Activated naive CD4-positive, alpha-beta T cell treated with anti-CD3 and anti-CD28 coated beads, Interleukin-2, amount 50 U/mL, for 24 hours (primary cell): ENCODE results near the gene H2BK1.

ENCODE experiments used
- H3K27ac Mint-ChIP-seq: one replicate; pipeline ENCODE4 v1.8.0; 2021; ENCODE audit warnings: mild to moderate bottlenecking, mixed read lengths
- H3K27me3 Mint-ChIP-seq: one replicate; pipeline ENCODE4 v1.8.0; 2021; ENCODE audit warnings: mixed read lengths
- H3K36me3 Mint-ChIP-seq: one replicate; pipeline ENCODE4 v1.8.0; 2021; ENCODE audit warnings: mixed read lengths
- H3K4me1 Mint-ChIP-seq: one replicate; pipeline ENCODE4 v1.8.0; 2021; ENCODE audit warnings: mixed read lengths
- H3K4me3 Mint-ChIP-seq: one replicate; pipeline ENCODE4 v1.8.0; 2021; ENCODE audit warnings: mild to moderate bottlenecking, mixed read lengths
- H3K9me3 Mint-ChIP-seq: one replicate; pipeline ENCODE4 v1.8.0; 2021; ENCODE audit warnings: mixed read lengths

H2BK1 gene

GRCh38 chr7:151168003-151168786 lies 42.1 kb downstream of the H2BK1 start:
- peaks cover 18% of the 10 kb centered on the region for H3K4me1 Mint-ChIP-seq
- H3K27me3 Mint-ChIP-seq: peaks cover 33% of the 10 kb centered on the region

GRCh38 chr7:151167197-151167961 lies 42.9 kb downstream of the H2BK1 start, which contains the start of gene GBX1:
GBX1 (minus strand) TSS chr7:151167694; CDS start chr7:151167548, 146 bp downstream.
- H3K4me3 Mint-ChIP-seq: peak within 1 kb of the TSS; percentile 70
- peaks cover 12% of the 10 kb centered on the region for H3K4me1 Mint-ChIP-seq
- H3K27me3 Mint-ChIP-seq: peaks cover 27% of the 10 kb centered on the region
- no peaks in the 10 kb centered on the region for H3K9me3 Mint-ChIP-seq
- no peaks in the 10 kb centered on the region for H3K36me3 Mint-ChIP-seq
- H3K27ac Mint-ChIP-seq: no peak within 1 kb of the TSS

More at GRCh38 chr7:151168003-151168786, 42.1 kb downstream of the H2BK1 start:
- no peaks in the 10 kb centered on the region for H3K36me3 Mint-ChIP-seq
- H3K27ac Mint-ChIP-seq: no peak overlapping the region
- peak overlapping the region; percentile 70 for H3K4me3 Mint-ChIP-seq
- H3K9me3 Mint-ChIP-seq: no peaks in the 10 kb centered on the region

DNA sequence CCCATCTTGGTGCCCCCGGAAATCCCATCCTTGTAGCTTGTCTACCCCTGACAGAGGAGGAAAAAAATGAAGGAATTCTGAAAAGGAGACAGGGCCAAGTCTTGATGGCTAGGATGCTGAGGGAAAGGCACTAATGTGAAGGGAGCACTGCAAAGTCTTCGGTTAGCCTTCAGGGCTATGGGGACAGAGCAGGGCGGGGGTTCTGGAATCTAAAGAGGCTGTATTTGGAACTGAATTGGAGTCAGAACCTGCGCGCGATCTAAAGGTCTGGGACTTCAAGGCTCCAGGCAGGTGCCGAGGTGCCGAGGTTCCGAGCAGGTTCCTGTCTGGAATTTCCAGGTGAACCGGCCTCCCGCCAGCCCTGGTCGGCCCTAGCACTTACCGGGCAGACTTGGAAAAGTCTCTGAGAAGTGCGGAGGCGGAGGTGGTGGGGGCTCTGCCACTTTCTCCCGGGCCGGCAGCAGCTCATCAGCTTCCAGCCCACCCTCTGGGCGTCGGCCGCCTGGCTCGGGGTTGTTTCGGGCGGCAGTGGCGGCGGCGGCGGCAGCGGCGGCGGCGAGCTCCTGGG lies 43.6 kb downstream of the H2BK1 start:
- no peaks in the 10 kb centered on the region for H3K36me3 Mint-ChIP-seq
- H3K27me3 Mint-ChIP-seq: peaks cover 25% of the 10 kb centered on the region
- peaks cover 10% of the 10 kb centered on the region for H3K4me1 Mint-ChIP-seq
- H3K4me3 Mint-ChIP-seq: peak overlapping the region; percentile 37
- H3K27ac Mint-ChIP-seq: no peak overlapping the region
- no peaks in the 10 kb centered on the region for H3K9me3 Mint-ChIP-seq

DNA sequence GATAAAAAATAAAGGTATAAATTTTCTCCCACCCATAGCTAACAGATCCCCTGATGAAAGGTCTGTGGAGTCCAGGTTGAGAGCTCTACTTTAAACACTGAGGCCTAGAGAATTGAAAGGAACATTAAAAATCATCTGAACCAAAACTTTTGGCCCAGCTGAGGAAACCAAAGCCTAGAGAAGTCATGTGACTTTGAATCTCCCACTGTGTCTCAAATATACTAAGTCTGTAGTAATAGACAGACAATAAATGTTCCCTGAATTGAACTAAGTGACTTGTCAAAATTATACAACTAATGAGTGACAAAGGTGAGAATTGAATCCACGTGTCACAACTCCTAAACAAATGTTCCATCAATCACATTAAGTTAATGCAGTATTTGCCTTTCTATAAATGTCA lies 48.5 kb downstream of the H2BK1 start:
- Mint-ChIP-seq H3K27ac (no peak overlapping the region), H3K9me3 (no peaks in the 10 kb centered on the region), H3K36me3 (no peaks in the 10 kb centered on the region), H3K4me3 (no peak overlapping the region), H3K4me1 (peaks cover 3% of the 10 kb centered on the region), H3K27me3 (peaks cover 12% of the 10 kb centered on the region)
